ENCODE data around the gene NFIA.
A peak's percentile ranks its signal among the peaks of the same experiment; 100 is the strongest.

NFIA gene

DNA sequence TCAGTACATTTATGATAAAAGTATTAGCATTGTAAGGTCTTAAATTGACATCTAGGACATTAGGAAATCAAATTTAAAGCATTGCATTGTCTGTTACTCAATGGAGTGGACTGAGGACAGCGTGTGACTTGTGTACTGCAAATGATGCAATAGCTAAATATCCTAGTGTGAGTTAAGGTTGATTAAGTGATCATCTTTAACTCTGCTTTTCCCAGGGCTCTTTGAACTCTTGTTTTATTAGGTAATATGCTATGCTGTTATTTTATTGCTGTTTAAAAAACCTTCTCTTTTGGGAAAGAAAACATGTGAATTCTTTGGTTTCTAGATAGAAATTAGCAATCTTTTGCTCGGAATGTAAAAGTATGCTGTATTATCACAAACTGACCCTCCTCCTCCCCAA lies 38.6 kb downstream of the NFIA start (continued):
- TF ChIP-seq IKZF3 (tag by site-specific recombination; IDR thresholded peaks at IDR 0.05) (peak; percentile 41; the same call in 1 of the 2 replicates), ZNF561 (tag by site-specific recombination; IDR thresholded peaks at IDR 0.05; ENCODE audit: borderline replicate concordance) (no peak), ZNF211 (tag by site-specific recombination; IDR thresholded peaks at IDR 0.05; ENCODE audit: low read depth) (no peak), ZNF610 (tag by site-specific recombination; IDR thresholded peaks at IDR 0.05; ENCODE audit: borderline replicate concordance) (no peak), PRDM1 (tag by site-specific recombination; IDR thresholded peaks at IDR 0.05) (no peak), MZF1 (tag by site-specific recombination; IDR thresholded peaks at IDR 0.05; ENCODE audit: borderline replicate concordance) (no peak), ZNF394 (tag by site-specific recombination; IDR thresholded peaks at IDR 0.05; ENCODE audit: borderline replicate concordance) (no peak), KLF7 (tag by site-specific recombination; IDR thresholded peaks at IDR 0.05; ENCODE audit: borderline replicate concordance) (no peak), ZNF548 (tag by site-specific recombination; IDR thresholded peaks at IDR 0.05) (no peak), ZBTB17 (tag by site-specific recombination; IDR thresholded peaks at IDR 0.05) (peak; percentile 71; the same call in 1 of the 2 replicates), ZBTB8A (tag by site-specific recombination; IDR thresholded peaks at IDR 0.05) (0 out of 2 replicates have a peak, but pooled peaks have one; percentile 7), KLF16 (tag by site-specific recombination; IDR thresholded peaks at IDR 0.05) (0 out of 2 replicates have a peak, but pooled peaks have one; percentile 25), ZEB2 (tag by site-specific recombination; IDR thresholded peaks at IDR 0.05) (peak; percentile 64), ZNF629 (tag by site-specific recombination; IDR thresholded peaks at IDR 0.05) (peak; percentile 25; the same call in 1 of the 2 replicates), GLIS2 (tag by site-specific recombination; IDR thresholded peaks at IDR 0.05) (no peak), ZNF324 (tag by site-specific recombination; IDR thresholded peaks at IDR 0.05) (no peak), ZNF830 (tag by site-specific recombination; IDR thresholded peaks at IDR 0.05; ENCODE audit: low read depth) (no peak), ZNF510 (tag by site-specific recombination; IDR thresholded peaks at IDR 0.05; ENCODE audit: insufficient replicate concordance) (no peak), SCRT1 (tag by site-specific recombination; IDR thresholded peaks at IDR 0.05; ENCODE audit: borderline replicate concordance) (no peak), ZNF266 (tag by site-specific recombination; IDR thresholded peaks at IDR 0.05; ENCODE audit: low read depth) (no peak), ZNF248 (tag by site-specific recombination; IDR thresholded peaks at IDR 0.05) (no peak), ZNF24 (tag by site-specific recombination; IDR thresholded peaks at IDR 0.05) (0 out of 2 replicates have a peak, but pooled peaks have one; percentile 37), ZNF747 (tag by site-specific recombination; IDR thresholded peaks at IDR 0.05) (no peak), KLF8 (tag by site-specific recombination; IDR thresholded peaks at IDR 0.05) (no peak)
- TF ChIP-seq, protein P1, sequence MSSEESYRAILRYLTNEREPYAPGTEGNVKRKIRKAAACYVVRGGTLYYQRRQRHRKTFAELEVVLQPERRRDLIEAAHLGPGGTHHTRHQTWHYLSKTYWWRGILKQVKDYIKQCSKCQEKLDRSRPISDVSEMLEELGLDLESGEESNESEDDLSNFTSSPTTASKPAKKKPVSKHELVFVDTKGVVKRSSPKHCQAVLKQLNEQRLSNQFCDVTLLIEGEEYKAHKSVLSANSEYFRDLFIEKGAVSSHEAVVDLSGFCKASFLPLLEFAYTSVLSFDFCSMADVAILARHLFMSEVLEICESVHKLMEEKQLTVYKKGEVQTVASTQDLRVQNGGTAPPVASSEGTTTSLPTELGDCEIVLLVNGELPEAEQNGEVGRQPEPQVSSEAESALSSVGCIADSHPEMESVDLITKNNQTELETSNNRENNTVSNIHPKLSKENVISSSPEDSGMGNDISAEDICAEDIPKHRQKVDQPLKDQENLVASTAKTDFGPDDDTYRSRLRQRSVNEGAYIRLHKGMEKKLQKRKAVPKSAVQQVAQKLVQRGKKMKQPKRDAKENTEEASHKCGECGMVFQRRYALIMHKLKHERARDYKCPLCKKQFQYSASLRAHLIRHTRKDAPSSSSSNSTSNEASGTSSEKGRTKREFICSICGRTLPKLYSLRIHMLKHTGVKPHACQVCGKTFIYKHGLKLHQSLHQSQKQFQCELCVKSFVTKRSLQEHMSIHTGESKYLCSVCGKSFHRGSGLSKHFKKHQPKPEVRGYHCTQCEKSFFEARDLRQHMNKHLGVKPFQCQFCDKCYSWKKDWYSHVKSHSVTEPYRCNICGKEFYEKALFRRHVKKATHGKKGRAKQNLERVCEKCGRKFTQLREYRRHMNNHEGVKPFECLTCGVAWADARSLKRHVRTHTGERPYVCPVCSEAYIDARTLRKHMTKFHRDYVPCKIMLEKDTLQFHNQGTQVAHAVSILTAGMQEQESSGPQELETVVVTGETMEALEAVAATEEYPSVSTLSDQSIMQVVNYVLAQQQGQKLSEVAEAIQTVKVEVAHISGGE (tag by site-specific recombination; conservative IDR thresholded peaks at IDR 0.05; ENCODE audit: low read depth) = no peak
- TF ChIP-seq, protein P2, sequence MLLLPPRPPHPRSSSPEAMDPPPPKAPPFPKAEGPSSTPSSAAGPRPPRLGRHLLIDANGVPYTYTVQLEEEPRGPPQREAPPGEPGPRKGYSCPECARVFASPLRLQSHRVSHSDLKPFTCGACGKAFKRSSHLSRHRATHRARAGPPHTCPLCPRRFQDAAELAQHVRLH (tag by site-specific recombination; IDR thresholded peaks at IDR 0.05) = 0 out of 2 replicates have a peak, but pooled peaks have one; percentile 8
- TF ChIP-seq, protein P3, sequence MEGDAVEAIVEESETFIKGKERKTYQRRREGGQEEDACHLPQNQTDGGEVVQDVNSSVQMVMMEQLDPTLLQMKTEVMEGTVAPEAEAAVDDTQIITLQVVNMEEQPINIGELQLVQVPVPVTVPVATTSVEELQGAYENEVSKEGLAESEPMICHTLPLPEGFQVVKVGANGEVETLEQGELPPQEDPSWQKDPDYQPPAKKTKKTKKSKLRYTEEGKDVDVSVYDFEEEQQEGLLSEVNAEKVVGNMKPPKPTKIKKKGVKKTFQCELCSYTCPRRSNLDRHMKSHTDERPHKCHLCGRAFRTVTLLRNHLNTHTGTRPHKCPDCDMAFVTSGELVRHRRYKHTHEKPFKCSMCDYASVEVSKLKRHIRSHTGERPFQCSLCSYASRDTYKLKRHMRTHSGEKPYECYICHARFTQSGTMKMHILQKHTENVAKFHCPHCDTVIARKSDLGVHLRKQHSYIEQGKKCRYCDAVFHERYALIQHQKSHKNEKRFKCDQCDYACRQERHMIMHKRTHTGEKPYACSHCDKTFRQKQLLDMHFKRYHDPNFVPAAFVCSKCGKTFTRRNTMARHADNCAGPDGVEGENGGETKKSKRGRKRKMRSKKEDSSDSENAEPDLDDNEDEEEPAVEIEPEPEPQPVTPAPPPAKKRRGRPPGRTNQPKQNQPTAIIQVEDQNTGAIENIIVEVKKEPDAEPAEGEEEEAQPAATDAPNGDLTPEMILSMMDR (tag by site-specific recombination; IDR thresholded peaks at IDR 0.05) = no peak
- TF ChIP-seq, protein P4, sequence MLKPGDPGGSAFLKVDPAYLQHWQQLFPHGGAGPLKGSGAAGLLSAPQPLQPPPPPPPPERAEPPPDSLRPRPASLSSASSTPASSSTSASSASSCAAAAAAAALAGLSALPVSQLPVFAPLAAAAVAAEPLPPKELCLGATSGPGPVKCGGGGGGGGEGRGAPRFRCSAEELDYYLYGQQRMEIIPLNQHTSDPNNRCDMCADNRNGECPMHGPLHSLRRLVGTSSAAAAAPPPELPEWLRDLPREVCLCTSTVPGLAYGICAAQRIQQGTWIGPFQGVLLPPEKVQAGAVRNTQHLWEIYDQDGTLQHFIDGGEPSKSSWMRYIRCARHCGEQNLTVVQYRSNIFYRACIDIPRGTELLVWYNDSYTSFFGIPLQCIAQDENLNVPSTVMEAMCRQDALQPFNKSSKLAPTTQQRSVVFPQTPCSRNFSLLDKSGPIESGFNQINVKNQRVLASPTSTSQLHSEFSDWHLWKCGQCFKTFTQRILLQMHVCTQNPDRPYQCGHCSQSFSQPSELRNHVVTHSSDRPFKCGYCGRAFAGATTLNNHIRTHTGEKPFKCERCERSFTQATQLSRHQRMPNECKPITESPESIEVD (tag by site-specific recombination; IDR thresholded peaks at IDR 0.05) = peak; percentile 62
- TF ChIP-seq, protein P5, sequence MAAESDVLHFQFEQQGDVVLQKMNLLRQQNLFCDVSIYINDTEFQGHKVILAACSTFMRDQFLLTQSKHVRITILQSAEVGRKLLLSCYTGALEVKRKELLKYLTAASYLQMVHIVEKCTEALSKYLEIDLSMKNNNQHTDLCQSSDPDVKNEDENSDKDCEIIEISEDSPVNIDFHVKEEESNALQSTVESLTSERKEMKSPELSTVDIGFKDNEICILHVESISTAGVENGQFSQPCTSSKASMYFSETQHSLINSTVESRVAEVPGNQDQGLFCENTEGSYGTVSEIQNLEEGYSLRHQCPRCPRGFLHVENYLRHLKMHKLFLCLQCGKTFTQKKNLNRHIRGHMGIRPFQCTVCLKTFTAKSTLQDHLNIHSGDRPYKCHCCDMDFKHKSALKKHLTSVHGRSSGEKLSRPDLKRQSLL (tag by site-specific recombination; IDR thresholded peaks at IDR 0.05) = no peak
- TF ChIP-seq, protein P6, sequence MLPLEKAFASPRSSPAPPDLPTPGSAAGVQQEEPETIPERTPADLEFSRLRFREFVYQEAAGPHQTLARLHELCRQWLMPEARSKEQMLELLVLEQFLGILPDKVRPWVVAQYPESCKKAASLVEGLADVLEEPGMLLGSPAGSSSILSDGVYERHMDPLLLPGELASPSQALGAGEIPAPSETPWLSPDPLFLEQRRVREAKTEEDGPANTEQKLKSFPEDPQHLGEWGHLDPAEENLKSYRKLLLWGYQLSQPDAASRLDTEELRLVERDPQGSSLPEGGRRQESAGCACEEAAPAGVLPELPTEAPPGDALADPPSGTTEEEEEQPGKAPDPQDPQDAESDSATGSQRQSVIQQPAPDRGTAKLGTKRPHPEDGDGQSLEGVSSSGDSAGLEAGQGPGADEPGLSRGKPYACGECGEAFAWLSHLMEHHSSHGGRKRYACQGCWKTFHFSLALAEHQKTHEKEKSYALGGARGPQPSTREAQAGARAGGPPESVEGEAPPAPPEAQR (tag by site-specific recombination; IDR thresholded peaks at IDR 0.05) = no peak

Data from HEK293 (cell line).